HepG2 (cell line): Measurements from ENCODE around the gene RNU6-1. TPM values are rescaled to one million over a fixed set of nuclear protein-coding genes. Genes with fewer than 3 reads are reported as not detected.
A peak's percentile ranks its signal among the peaks of the same experiment; 100 is the strongest.

Source experiments
- BCL3 ChIP-seq: sonication (generic); formaldehyde crosslinking; IDR thresholded peaks from 2 replicates; pipeline ENCODE4 v1.5.1; 2020; ENCODE audit warnings: mild to moderate bottlenecking, missing genetic modification reagents, moderate library complexity
- CAMTA2 ChIP-seq: sonication (generic); formaldehyde crosslinking; IDR thresholded peaks from 2 replicates; pipeline ENCODE4 v1.4.0; 2020; ENCODE audit warnings: mild to moderate bottlenecking, missing genetic modification reagents, borderline replicate concordance
- ELF1 ChIP-seq: sonication (generic); formaldehyde crosslinking; IDR thresholded peaks from 2 replicates; pipeline ENCODE4 v1.4.0; 2020; ENCODE audit warnings: missing genetic modification reagents
- ERF ChIP-seq: IDR thresholded peaks from 2 replicates; pipeline ENCODE4 v1.6.1; 2018; ENCODE audit warnings: missing biosample characterization, missing genetic modification reagents
- GPN1 ChIP-seq: sonication (generic); formaldehyde crosslinking; IDR thresholded peaks from 2 replicates; pipeline ENCODE4 v1.5.1; 2020; ENCODE audit warnings: missing genetic modification reagents, borderline replicate concordance
- HHEX ChIP-seq: IDR thresholded peaks from 2 replicates; pipeline ENCODE4 v1.6.1; 2016; ENCODE audit warnings: control low read depth
- HOMEZ ChIP-seq: IDR thresholded peaks from 2 replicates; pipeline ENCODE4 v1.6.1; 2016; ENCODE audit warnings: low read depth
- ISX ChIP-seq: sonication (generic); formaldehyde crosslinking; conservative IDR thresholded peaks from 2 replicates; pipeline ENCODE4 v1.5.0; 2020; ENCODE audit warnings: missing genetic modification reagents
- KLF6 ChIP-seq: IDR thresholded peaks from 2 replicates; pipeline ENCODE4 v1.8.0; 2016; ENCODE audit warnings: missing biosample characterization, missing genetic modification reagents
- MAFF ChIP-seq: IDR thresholded peaks from 2 replicates; pipeline ENCODE4 v1.6.1; 2011; ENCODE audit warnings: low read depth, low read length, improper control_type of control experiment
- MLLT10 ChIP-seq: sonication (generic); formaldehyde crosslinking; IDR thresholded peaks from 2 replicates; pipeline ENCODE4 v1.4.0; 2020; ENCODE audit warnings: missing genetic modification reagents
- MXD1 ChIP-seq: sonication (generic); formaldehyde crosslinking; IDR thresholded peaks from 2 replicates; pipeline ENCODE4 v1.4.0; 2020; ENCODE audit warnings: mild to moderate bottlenecking, missing genetic modification reagents
- NFE2L2 ChIP-seq: fragments of 150-350 bp; IDR thresholded peaks from 2 replicates; pipeline ENCODE4 v1.6.1; 2014; ENCODE audit warnings: low read length
- NFKBIZ ChIP-seq: IDR thresholded peaks from 2 replicates; pipeline ENCODE4 v1.6.1; 2018; ENCODE audit warnings: missing genetic modification reagents, missing compliant biosample characterization
- PBX3 ChIP-seq: sonication (generic); formaldehyde crosslinking; IDR thresholded peaks from 2 replicates; pipeline ENCODE4 v1.8.1; 2023; ENCODE audit warnings: missing genetic modification reagents, inconsistent platforms, borderline replicate concordance
- PHB2 ChIP-seq: fragments of 450-650 bp; IDR thresholded peaks from 2 replicates; pipeline ENCODE4 v1.6.1; 2018; ENCODE audit not compliant: partially characterized antibody
- SOX5 ChIP-seq: IDR thresholded peaks from 2 replicates; pipeline ENCODE4 v1.6.1; 2016; ENCODE audit warnings: borderline replicate concordance
- THAP11 ChIP-seq: IDR thresholded peaks from 2 replicates; pipeline ENCODE4 v1.6.1; 2016; ENCODE audit warnings: missing biosample characterization, missing genetic modification reagents
- THRA ChIP-seq: sonication (generic); formaldehyde crosslinking; IDR thresholded peaks from 2 replicates; pipeline ENCODE4 v1.4.0; 2020; ENCODE audit warnings: missing genetic modification reagents, borderline replicate concordance
- TRIM22 ChIP-seq: fragments of 450-650 bp; IDR thresholded peaks from 2 replicates; pipeline ENCODE4 v1.6.1; 2017
- ZBTB20 ChIP-seq: sonication (generic); formaldehyde crosslinking; IDR thresholded peaks from 2 replicates; pipeline ENCODE4 v1.8.1; 2023; ENCODE audit warnings: missing genetic modification reagents, low read depth, mild to moderate bottlenecking, borderline replicate concordance
- ZFP62 ChIP-seq: sonication (generic); formaldehyde crosslinking; IDR thresholded peaks from 2 replicates; pipeline ENCODE4 v1.4.0; 2020; ENCODE audit warnings: missing genetic modification reagents
- ZNF263 ChIP-seq: sonication (generic); formaldehyde crosslinking; IDR thresholded peaks from 2 replicates; pipeline ENCODE4 v1.4.0; 2020; ENCODE audit warnings: missing genetic modification reagents
- ZNF296 ChIP-seq: sonication (generic); formaldehyde crosslinking; conservative IDR thresholded peaks from 2 replicates; pipeline ENCODE4 v1.5.0; 2020; ENCODE audit warnings: mild to moderate bottlenecking, missing genetic modification reagents
- ZNF660 ChIP-seq: sonication (generic); formaldehyde crosslinking; IDR thresholded peaks from 2 replicates; pipeline ENCODE4 v1.5.1; 2020; ENCODE audit warnings: mild to moderate bottlenecking, low read depth, missing genetic modification reagents, borderline replicate concordance
- polyA plus RNA-seq, 8 experiments: library from polyadenylated mRNA; depleted of rRNA in 3 of 8; stranded (reverse) in 7 of 8; unstranded in 1 of 8; fragments of >200 nt; fragmentation: Illumina TruSeq in 4 of 8; extraction: Trizol in 4 of 8; gene quantifications; 2 replicates each; pipeline versions ENCODE4 v1.2.1 to v1.2.3, GENCODE V29; 2011 to 2016; ENCODE audit warnings: low read depth in 4 of 8, missing spikeins in 1 of 8, mixed read lengths in 1 of 8; ENCODE audit not compliant: insufficient read depth in 1 of 8
- total RNA-seq, 5 experiments: library from RNA; depleted of rRNA; stranded (reverse); fragments of >200 nt; fragmentation: Illumina TruSeq; extraction: Trizol; gene quantifications; 2 replicates each; pipeline ENCODE4 v1.2.3, GENCODE V29; 2016; ENCODE audit warnings: low read depth in 1 of 5

The RNU6-1 gene
- total and polyA plus RNA-seq, 2 of the 13 experiments (the other 11 are each of a cell fraction or from before 2014, with no cell fraction given), result under 0.01 TPM; not detected in 1

- no peak; the same call in none of the 2 replicates for TF ChIP-seq BCL3 (CRISPR knock-in tag)
- no peak for TF ChIP-seq ZNF296 (CRISPR knock-in tag)
- TF ChIP-seq THRA (CRISPR knock-in tag), result peak; percentile 54; the same call in 1 of the 2 replicates
- peak; percentile 71; the same call in 1 of the 2 replicates for TF ChIP-seq ERF (CRISPR knock-in tag)
- no peak for TF ChIP-seq MXD1 (CRISPR knock-in tag)
- TF ChIP-seq ZNF263, result no peak
- TF ChIP-seq ELF1 (CRISPR knock-in tag), result peak; percentile 32; the same call in 1 of the 2 replicates
- no peak for TF ChIP-seq NFE2L2
- TF ChIP-seq ZBTB20 (CRISPR knock-in tag), result no peak
- TF ChIP-seq ZNF660 (CRISPR knock-in tag), result no peak
- no peak for TF ChIP-seq MAFF
- peak; percentile 39; the same call in 1 of the 2 replicates for TF ChIP-seq HOMEZ (CRISPR knock-in tag)
- TF ChIP-seq ISX (CRISPR knock-in tag), result no peak
- no peak for TF ChIP-seq TRIM22
- no peak for TF ChIP-seq ZFP62 (CRISPR knock-in tag)
- no peak for TF ChIP-seq PBX3 (CRISPR knock-in tag)
- peak; percentile 90; the same call in 1 of the 2 replicates for TF ChIP-seq KLF6 (CRISPR knock-in tag)
- no peak for TF ChIP-seq HHEX (CRISPR knock-in tag)
- TF ChIP-seq MLLT10 (CRISPR knock-in tag), result no peak
- TF ChIP-seq THAP11 (CRISPR knock-in tag), result peak; percentile 59
- peak; percentile 77; the same call in 1 of the 2 replicates for TF ChIP-seq SOX5 (CRISPR knock-in tag)
- TF ChIP-seq NFKBIZ, result 0 out of 2 replicates have a peak, but pooled peaks have one; percentile 50
- TF ChIP-seq CAMTA2, result no peak
- TF ChIP-seq PHB2, result no peak
- TF ChIP-seq GPN1 (CRISPR knock-in tag), result no peak
These were observed 44.8 kb upstream of the RNU6-1 start (continued) for GRCh38 chr15:67884514-67885174.
